Testis (tissue), 3 donors: Measurements from ENCODE around the gene TTC39B. TPM values are rescaled to one million over a fixed set of nuclear protein-coding genes. Genes with fewer than 3 reads are reported as not detected.

Experiments
- DNase-seq: peaks from one replicate; pipeline ENCODE4 v3.0.0-alpha.2; 2019
- H3K27ac ChIP-seq, 2 donors: fragments of 200-600 bp; sonication (generic); one replicate each; pipeline ENCODE4 v1.5.1; 2019
- H3K27me3 ChIP-seq: fragments of 200-600 bp; sonication (generic); one replicate; pipeline ENCODE4 v1.5.1; 2019
- H3K36me3 ChIP-seq: fragments of 200-600 bp; sonication (generic); one replicate; pipeline ENCODE4 v1.5.1; 2017; ENCODE audit warnings: low read depth; ENCODE audit errors: missing control alignments
- H3K4me1 ChIP-seq: fragments of 200-600 bp; sonication (generic); one replicate; pipeline ENCODE4 v1.5.1; 2019
- H3K4me3 ChIP-seq, 2 donors: fragments of 200-600 bp; sonication (generic); one replicate each; pipeline ENCODE4 v1.5.1; 2017 to 2019
- H3K9me3 ChIP-seq: fragments of 200-600 bp; sonication (generic); one replicate; pipeline ENCODE4 v1.5.1; 2017
- POLR2A ChIP-seq: fragments of 450-650 bp; IDR thresholded peaks from one replicate; pipeline ENCODE4 v1.6.1; 2017; ENCODE audit warnings: antibody characterized with exemption, mild to moderate bottlenecking, moderate library complexity
- WGBS, 2 donors: methylation state at CpG; one replicate each; pipeline ENCODE4 v1.1.5; 2018; 5-methylcytosine and 5-hydroxymethylcytosine counted together
- intact Hi-C: fragments of 100-400 bp; cut with DNase I; formaldehyde crosslinking; loops from one replicate; pipeline ENCODE4 v1.15.1; 2023; ENCODE audit warnings: low total_unique reads
- polyA plus RNA-seq: library from polyadenylated mRNA; stranded (reverse); fragments of 350-450 nt; fragmentation: Illumina TruSeq; extraction: RNeasy Lipid Tissue Mini Kit (QIAGEN cat#74804); gene quantifications from one replicate; pipeline ENCODE4 v1.2.3, GENCODE V29; 2014; ENCODE audit warnings: low read depth, low replicate concordance; ENCODE audit not compliant: insufficient read depth
- total RNA-seq, 2 donors: library from RNA; depleted of rRNA; stranded (reverse); fragments of >200 nt; gene quantifications; one replicate each; pipeline ENCODE4 v1.2.3, GENCODE V29; 2016
- TF ChIP-seq, protein P1 (sequence below), 3 experiments: fragments of 450-650 bp in 2 of 3; fragments of 200-600 bp in 1 of 3; sonication (generic) in 1 of 3; IDR thresholded peaks; one replicate each; pipeline ENCODE4 v1.5.1; 2016 to 2019; ENCODE audit warnings: antibody characterized with exemption in 3 of 3, mild to moderate bottlenecking in 2 of 3, moderate library complexity in 1 of 3

The TTC39B gene
- total and polyA plus RNA-seq, 3 donors from 2014 or later: 5.7 to 8.9 (median 8.5) TPM

DNA sequence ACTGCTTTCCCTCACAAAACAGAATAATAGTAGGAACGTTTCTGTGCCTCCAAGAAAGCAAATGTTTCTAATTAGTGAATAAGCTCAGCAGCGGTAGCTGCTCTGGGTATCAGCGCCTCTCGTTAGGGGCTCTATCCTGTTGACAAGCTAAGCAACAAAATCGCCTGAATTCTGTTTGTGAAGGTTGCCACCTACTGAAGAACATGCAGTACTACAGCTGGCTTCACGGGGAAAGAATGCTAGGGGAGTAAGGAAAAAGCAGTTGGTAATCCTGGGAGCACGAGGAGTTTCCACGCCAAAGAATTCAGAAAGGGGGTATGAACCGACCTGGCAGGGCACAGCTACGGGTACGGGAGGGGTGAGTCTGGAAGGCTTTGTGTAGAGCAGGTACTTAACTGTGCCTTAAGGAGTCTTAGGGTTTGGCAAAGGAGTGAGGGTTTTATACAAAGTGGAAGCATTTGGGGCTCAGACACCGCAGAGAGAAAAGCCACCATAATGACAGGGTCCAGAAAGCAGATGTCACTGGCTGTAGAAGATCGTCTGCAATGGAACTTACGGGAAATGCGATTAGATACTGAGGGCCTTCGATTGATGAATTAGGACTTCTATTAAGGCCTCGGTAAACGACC, 171.7 kb downstream of the TTC39B start:
- 15 to 21% methylated on average over 18 of the region's 18 CpGs for WGBS, 2 donors
- H3K27ac ChIP-seq: no peak overlapping the region
- peak; percentile 71 for DNase-seq
- no peaks in the 10 kb centered on the region for H3K4me1 ChIP-seq
- intact Hi-C loops: no loop called here
- no peaks in the 10 kb centered on the region for H3K9me3 ChIP-seq
- H3K27me3 ChIP-seq: no peaks in the 10 kb centered on the region
- H3K36me3 ChIP-seq: no peaks in the 10 kb centered on the region
- TF ChIP-seq, protein P1, sequence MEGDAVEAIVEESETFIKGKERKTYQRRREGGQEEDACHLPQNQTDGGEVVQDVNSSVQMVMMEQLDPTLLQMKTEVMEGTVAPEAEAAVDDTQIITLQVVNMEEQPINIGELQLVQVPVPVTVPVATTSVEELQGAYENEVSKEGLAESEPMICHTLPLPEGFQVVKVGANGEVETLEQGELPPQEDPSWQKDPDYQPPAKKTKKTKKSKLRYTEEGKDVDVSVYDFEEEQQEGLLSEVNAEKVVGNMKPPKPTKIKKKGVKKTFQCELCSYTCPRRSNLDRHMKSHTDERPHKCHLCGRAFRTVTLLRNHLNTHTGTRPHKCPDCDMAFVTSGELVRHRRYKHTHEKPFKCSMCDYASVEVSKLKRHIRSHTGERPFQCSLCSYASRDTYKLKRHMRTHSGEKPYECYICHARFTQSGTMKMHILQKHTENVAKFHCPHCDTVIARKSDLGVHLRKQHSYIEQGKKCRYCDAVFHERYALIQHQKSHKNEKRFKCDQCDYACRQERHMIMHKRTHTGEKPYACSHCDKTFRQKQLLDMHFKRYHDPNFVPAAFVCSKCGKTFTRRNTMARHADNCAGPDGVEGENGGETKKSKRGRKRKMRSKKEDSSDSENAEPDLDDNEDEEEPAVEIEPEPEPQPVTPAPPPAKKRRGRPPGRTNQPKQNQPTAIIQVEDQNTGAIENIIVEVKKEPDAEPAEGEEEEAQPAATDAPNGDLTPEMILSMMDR (IDR thresholded peaks at IDR 0.05): peak; percentile 42 to 90 (median 83)
- no peak for TF ChIP-seq POLR2A
- peak overlapping the region in 1 of 2 donors; percentile 23 for H3K4me3 ChIP-seq

DNA sequence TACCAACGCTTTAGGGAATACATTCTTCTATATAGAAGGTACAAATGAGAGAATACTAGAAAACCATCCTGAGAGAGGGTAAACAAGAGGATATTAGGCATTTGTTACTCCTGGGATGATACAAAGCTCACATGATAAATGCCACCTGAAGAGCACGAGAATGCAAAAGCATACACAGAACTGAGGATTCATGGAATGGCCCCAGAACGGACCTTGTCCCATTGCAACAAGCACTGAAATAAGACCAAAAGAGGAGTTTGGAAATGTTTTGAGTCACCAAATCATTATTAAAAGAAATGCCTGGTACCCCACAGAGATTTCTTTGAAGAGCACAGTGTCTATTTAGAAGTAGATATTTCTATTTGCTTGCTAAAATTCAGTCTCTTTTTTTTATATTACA, 173.5 kb downstream of the TTC39B start:
- intact Hi-C loops: no loop called here
- H3K9me3 ChIP-seq: no peaks in the 10 kb centered on the region
- 70 to 89% methylated on average over 3 of the region's 3 CpGs for WGBS, 2 donors
- H3K36me3 ChIP-seq: no peaks in the 10 kb centered on the region
- no peak for TF ChIP-seq POLR2A
- TF ChIP-seq, protein P1 (IDR thresholded peaks at IDR 0.05): no peak
- H3K27ac ChIP-seq: no peak overlapping the region
- no peaks in the 10 kb centered on the region for H3K4me1 ChIP-seq
- H3K4me3 ChIP-seq: no peak overlapping the region
- no peak for DNase-seq
- H3K27me3 ChIP-seq: no peaks in the 10 kb centered on the region

DNA sequence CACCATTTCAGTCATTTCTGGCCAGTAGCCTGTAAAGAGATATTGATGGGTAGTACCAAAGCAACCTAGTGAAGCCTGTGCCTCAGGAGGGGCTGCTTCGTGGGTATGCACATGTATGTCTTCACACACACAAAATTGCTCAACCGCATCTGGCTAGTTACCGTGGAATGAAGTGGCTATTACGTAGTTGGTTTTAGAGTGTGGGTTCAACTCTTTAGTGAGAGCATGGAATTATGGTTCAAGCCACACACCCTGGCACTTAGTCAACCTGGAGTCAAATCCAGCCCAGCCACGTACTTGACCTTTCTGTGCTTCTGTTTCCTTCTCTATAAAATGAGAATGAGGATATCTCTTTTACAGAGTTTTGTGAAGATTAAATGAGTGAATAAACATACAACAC, 174.9 kb downstream of the TTC39B start:
- no peak for TF ChIP-seq POLR2A
- TF ChIP-seq, protein P1 (IDR thresholded peaks at IDR 0.05): no peak
- H3K4me3 ChIP-seq: no peak overlapping the region
- intact Hi-C loops: no loop called here
- WGBS, 2 donors: 87 to 88% methylated on average over 5 of the region's 5 CpGs
- no peaks in the 10 kb centered on the region for H3K9me3 ChIP-seq
- H3K27me3 ChIP-seq: no peaks in the 10 kb centered on the region
- no peaks in the 10 kb centered on the region for H3K36me3 ChIP-seq
- H3K27ac ChIP-seq: no peak overlapping the region
- no peaks in the 10 kb centered on the region for H3K4me1 ChIP-seq
- no peak for DNase-seq

DNA sequence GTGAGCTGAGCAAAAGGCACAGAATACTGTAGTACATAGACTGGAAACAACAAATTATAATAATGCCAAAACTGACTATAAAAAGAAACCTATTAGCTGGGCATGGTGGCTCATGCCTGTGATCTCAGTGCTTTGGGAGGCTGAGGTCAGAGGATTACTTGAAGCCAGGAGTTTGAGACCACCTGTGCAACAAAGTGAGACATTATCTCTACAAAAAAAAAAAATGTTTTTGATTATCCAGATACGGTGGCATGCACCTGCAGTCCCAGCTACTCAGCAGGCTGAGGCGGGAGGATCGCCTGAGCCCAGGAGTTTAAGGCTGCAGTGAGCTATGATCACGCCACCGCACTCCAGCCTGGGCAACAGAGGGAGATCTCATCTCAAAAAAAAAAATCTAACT, 175.9 kb downstream of the TTC39B start:
- intact Hi-C loops: no loop called here
- TF ChIP-seq POLR2A: no peak
- TF ChIP-seq, protein P1 (IDR thresholded peaks at IDR 0.05): no peak
- Histone ChIP-seq H3K4me1 (no peaks in the 10 kb centered on the region), H3K9me3 (no peaks in the 10 kb centered on the region), H3K4me3 (no peak overlapping the region), H3K36me3 (no peaks in the 10 kb centered on the region), H3K27ac (no peak overlapping the region), H3K27me3 (no peaks in the 10 kb centered on the region)
- DNase-seq: no peak
- WGBS, 2 donors: 86 to 89% methylated on average over 5 of the region's 5 CpGs

DNA sequence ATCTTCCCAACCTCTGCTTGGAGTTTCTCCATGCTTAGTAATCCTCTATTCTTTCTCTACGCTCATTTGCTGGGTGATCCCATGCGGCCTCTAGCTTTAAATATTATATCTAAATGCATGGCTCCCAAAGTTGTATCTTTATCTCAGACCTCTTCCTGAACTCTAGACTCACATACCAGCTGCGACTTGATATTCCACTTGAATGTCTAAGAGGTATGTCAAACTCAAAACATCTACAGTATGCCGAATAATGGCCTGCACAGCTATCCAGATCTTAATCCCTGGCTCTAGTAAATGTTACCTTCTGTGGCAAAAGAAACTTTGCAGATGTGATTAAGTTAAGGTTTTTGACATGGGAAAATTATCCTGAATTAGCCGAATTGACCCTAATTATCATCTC, 179.2 kb downstream of the TTC39B start:
- WGBS, 2 donors: 87 to 89% methylated on average over 5 of the region's 5 CpGs
- H3K27me3 ChIP-seq: no peaks in the 10 kb centered on the region
- TF ChIP-seq, protein P1 (IDR thresholded peaks at IDR 0.05): no peak
- no peak for TF ChIP-seq POLR2A

More for the DNA sequence above, 179.2 kb downstream of the TTC39B start:
- Histone ChIP-seq H3K27ac (no peak overlapping the region), H3K4me3 (no peak overlapping the region), H3K9me3 (no peaks in the 10 kb centered on the region), H3K36me3 (no peaks in the 10 kb centered on the region), H3K4me1 (no peaks in the 10 kb centered on the region)
- no peak for DNase-seq
- intact Hi-C loops: no loop called here
